Duodenal mucosa (tissue), 2 donors: ENCODE measurements around the gene NKX1-2.
A peak's percentile ranks its signal among the peaks of the same experiment; 100 is the strongest.

Source experiments
- H3K27ac ChIP-seq: one replicate; pipeline ENCODE4 v1.7.0; 2013; ENCODE audit warnings: low read depth, low read length
- H3K27me3 ChIP-seq, 2 donors: one replicate each; pipeline ENCODE4 v1.7.0; 2013; ENCODE audit warnings: low read length in 2 of 2, control low read depth in 1 of 2; ENCODE audit not compliant: insufficient read depth in 2 of 2, control insufficient read depth in 1 of 2
- H3K36me3 ChIP-seq, 2 donors: one replicate each; pipeline ENCODE4 v1.7.0; 2013; ENCODE audit warnings: low read length in 2 of 2, control low read depth in 1 of 2; ENCODE audit not compliant: insufficient read depth in 2 of 2, control insufficient read depth in 1 of 2
- H3K4me1 ChIP-seq, 2 donors: one replicate each; pipeline ENCODE4 v1.7.0; 2013; ENCODE audit warnings: low read length in 2 of 2, control low read depth in 1 of 2; ENCODE audit not compliant: insufficient read depth in 2 of 2, control insufficient read depth in 1 of 2
- H3K4me3 ChIP-seq, 2 donors: one replicate each; pipeline ENCODE4 v1.7.0; 2013; ENCODE audit warnings: low read length in 2 of 2, low read depth in 1 of 2
- H3K9ac ChIP-seq, 2 donors: one replicate each; pipeline ENCODE4 v1.7.0; 2013; ENCODE audit warnings: low read length in 2 of 2, low read depth in 1 of 2
- H3K9me3 ChIP-seq, 2 donors: one replicate each; pipeline ENCODE4 v1.7.0; 2013; ENCODE audit warnings: low read length in 2 of 2, control low read depth in 1 of 2; ENCODE audit not compliant: control insufficient read depth in 1 of 2

The NKX1-2 gene

DNA sequence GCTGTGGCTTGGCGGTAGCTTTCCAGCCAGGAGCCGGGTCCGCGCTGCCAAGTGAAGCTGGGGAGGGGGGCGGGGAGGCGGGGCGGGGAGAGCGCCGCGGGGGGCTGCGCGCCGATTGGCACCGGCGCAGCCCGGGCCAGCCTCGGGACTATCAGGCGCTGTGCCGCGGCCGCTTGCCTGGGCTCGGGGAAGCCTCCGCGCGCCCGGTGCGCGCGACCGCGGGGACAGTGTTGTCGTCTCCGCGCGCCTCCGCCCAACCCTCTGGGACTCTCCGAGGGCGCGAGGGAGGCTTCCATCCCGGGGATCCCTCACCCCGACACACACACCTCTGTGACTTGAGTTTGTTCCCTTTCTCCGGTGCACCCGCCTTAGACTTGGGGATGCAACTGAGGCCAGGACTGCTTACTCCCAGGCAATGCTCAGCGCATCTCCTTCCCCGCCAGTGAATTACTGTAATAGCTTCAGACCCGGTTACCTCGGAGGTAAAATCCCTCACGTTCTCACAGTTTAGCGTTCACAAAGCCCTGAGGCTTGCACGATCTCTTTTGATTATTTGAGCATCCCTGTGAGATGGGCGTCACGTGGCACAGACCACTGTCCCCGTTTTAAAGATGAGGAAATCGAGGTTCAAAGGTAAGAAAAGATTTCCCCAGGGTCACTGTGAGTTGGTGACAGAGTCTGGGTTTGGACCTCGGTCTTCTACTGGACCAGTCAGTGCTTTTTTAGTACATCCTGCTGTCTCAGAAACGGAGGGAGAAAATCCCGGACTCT, at the start of gene NKX1-2:
NKX1-2 (minus strand) TSS at position 24 of the 771 bp plus-strand sequence. CDS start 92 bp downstream, outside the sequence.
- Histone ChIP-seq H3K27me3 (peaks cover 38 to 68% of the 10 kb centered on the region in 2 donors), H3K9me3 (no peaks in the 10 kb centered on the region), H3K4me3 (peak within 1 kb of the TSS; percentile 36 to 43), H3K27ac (no peak within 1 kb of the TSS), H3K4me1 (peaks cover 17 to 18% of the 10 kb centered on the region in 2 donors), H3K9ac (no peak within 1 kb of the TSS), H3K36me3 (no peaks in the 10 kb centered on the region)

DNA sequence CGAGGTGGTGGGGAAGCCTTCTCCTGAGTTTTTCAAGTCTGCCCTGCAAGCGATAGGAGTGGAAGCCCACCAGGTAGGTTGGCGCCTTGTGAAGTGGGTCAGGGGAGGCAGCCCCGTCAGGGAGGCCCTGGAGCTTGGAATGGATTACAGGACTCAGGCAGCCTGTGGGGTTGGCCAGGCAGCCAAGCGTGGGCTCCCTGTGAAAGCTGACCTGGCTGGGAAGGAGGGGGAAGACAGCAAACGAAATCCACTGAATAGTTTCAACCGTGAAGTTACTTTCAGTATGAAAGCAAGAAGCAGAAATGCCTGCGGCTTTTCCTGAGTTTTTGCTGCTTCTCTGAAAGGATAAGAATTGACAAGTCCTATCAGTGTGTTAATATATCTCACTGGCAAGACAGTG, 48.2 kb upstream of the NKX1-2 start:
- Histone ChIP-seq H3K9me3 (peaks cover 5% of the 10 kb centered on the region in 2 donors), H3K9ac (no peak overlapping the region), H3K27me3 (no peaks in the 10 kb centered on the region), H3K4me3 (no peak overlapping the region), H3K4me1 (no peaks in the 10 kb centered on the region), H3K27ac (no peak overlapping the region), H3K36me3 (peaks cover 4 to 10% of the 10 kb centered on the region in 2 donors)

DNA sequence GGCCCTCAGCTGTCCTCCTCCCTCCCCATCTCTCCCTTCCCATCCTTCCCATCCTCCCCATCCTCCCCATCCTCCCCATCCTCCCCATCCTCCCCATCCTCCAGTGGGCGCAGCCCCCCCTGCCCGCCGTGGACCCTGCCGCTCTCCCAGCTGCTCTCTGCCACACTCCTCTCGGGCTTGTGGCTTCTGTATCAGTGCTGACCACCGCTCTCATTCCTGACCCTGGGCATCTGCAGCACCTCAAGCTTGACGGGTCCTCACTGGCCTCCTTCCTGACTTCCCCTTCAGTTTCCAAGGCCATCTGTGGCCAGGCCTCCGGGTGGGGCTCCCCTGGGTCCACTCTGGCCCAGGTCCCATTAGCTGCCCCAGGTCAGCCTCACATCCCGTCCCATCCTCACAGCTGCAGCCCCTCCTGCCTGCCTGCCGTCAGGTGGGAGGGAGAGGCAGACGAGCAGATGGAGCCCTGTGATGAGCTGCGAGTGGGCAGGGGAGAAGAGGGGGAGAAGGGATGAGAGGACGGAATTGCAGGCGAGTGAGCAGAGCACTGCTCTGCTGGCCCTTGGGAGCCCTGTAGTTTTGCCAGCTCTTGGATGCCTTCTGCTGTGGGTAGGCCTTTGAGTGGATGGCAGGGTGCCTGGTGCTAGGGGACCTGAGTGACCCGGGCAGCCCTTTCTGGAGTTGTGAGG, 47.5 kb upstream of the NKX1-2 start:
- H3K4me1 ChIP-seq: no peaks in the 10 kb centered on the region
- H3K27ac ChIP-seq: no peak overlapping the region
- no peak overlapping the region for H3K9ac ChIP-seq
- no peak overlapping the region for H3K4me3 ChIP-seq
- peaks cover 4 to 10% of the 10 kb centered on the region in 2 donors for H3K36me3 ChIP-seq
- H3K27me3 ChIP-seq: no peaks in the 10 kb centered on the region
- H3K9me3 ChIP-seq: peaks cover 5% of the 10 kb centered on the region in 2 donors

DNA sequence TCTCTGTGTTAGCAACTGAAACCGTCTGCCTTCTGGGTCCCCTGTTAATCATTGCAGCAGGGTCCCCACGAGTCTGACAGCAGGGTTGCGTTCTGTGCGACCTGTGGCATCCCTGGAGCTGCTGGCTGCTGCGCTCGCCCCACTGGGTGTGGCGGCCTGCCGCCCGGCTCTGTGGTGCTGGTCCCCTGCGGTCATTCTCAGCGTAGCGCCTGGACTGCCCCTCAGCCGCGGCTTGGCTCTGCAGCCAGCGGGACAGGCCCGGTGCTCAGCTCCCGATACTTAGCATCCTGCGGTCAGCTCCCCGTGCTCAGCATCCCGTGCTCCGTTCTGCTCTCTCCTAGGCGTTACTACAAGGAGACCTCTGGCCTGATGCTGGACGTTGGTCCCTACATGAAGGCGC, 46.8 kb upstream of the NKX1-2 start:
- Histone ChIP-seq H3K4me3 (no peak overlapping the region), H3K27ac (no peak overlapping the region)

DNA sequence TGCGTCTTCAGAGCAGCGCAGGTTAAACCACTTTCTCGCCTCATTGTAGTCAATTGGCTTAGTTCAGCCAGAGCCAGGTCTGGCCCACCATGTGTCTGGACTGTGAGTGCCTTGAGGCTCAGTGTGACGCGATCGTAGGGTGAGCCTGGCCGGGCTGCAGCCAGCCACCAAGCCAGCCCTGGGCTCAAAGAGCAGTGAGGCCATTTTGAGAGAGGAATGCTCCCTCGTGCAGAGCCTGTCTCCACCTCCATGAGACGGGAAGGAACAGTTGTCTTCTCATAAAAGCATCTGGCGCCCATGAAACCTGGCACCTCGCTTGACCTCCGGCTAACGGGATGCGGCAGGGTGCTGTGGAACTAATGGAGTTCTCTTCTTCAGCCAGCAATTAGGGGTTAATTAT, 46.3 kb upstream of the NKX1-2 start:
- Histone ChIP-seq H3K9ac (no peak overlapping the region), H3K27ac (no peak overlapping the region), H3K4me1 (no peaks in the 10 kb centered on the region)

More for the DNA sequence above, 46.8 kb upstream of the NKX1-2 start:
- Histone ChIP-seq H3K9ac (no peak overlapping the region), H3K4me1 (no peaks in the 10 kb centered on the region), H3K27me3 (no peaks in the 10 kb centered on the region), H3K9me3 (peaks cover 5% of the 10 kb centered on the region in 2 donors), H3K36me3 (peaks cover 4 to 10% of the 10 kb centered on the region in 2 donors)

DNA sequence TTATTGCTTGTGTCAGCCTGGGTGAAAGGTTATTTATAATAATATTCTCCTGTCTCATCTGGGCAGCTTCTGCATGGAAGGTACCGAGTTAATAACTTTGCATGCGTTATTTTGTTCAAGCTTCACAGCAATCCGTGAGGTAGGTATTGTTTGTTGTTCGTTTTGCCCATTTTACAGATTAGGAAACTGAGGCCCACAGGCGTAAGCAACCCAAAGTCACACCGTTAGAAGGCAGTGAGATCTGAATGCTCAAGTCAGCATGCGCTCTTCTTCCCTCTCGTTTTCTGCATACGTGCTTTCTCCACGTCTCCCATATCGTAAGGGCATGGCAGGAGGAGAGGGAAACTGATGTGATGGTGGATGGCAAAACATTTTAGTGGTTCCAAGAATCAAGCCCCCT, 45.9 kb upstream of the NKX1-2 start:
- H3K4me1 ChIP-seq: no peaks in the 10 kb centered on the region
- no peaks in the 10 kb centered on the region for H3K27me3 ChIP-seq
- H3K9ac ChIP-seq: no peak overlapping the region
- no peak overlapping the region for H3K4me3 ChIP-seq
- H3K36me3 ChIP-seq: peaks cover 4 to 7% of the 10 kb centered on the region in 2 donors
- H3K9me3 ChIP-seq: peaks cover 1 to 2% of the 10 kb centered on the region in 2 donors
- H3K27ac ChIP-seq: no peak overlapping the region

More for the DNA sequence above, 46.3 kb upstream of the NKX1-2 start:
- peaks cover 4 to 10% of the 10 kb centered on the region in 2 donors for H3K36me3 ChIP-seq
- H3K9me3 ChIP-seq: peaks cover 5% of the 10 kb centered on the region in 2 donors
- no peak overlapping the region for H3K4me3 ChIP-seq
- H3K27me3 ChIP-seq: no peaks in the 10 kb centered on the region

DNA sequence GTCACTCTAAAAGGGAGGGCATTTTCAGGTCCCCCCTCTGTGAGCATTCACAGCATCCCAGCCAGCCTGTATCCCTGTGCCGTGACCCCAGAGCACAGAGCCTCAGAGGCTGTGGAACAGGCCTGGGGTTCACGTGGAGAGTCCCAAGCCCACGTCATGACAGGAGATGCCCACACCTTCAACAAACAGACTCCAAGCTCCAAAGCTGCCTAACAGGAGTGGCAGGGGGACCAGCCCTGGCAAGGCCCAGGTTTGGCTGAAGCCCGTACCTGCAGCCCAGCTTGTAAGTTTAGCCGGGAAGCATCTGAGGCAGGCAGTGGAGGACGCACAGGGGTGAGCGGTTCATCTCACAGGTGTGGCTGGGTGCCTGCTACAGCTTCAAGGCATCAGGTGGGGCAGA, 45.3 kb upstream of the NKX1-2 start:
- H3K27ac ChIP-seq: no peak overlapping the region
- no peaks in the 10 kb centered on the region for H3K4me1 ChIP-seq
- H3K4me3 ChIP-seq: no peak overlapping the region
- no peak overlapping the region for H3K9ac ChIP-seq
- H3K9me3 ChIP-seq: no peaks in the 10 kb centered on the region
- peaks cover 4 to 8% of the 10 kb centered on the region in 2 donors for H3K36me3 ChIP-seq
- no peaks in the 10 kb centered on the region for H3K27me3 ChIP-seq

DNA sequence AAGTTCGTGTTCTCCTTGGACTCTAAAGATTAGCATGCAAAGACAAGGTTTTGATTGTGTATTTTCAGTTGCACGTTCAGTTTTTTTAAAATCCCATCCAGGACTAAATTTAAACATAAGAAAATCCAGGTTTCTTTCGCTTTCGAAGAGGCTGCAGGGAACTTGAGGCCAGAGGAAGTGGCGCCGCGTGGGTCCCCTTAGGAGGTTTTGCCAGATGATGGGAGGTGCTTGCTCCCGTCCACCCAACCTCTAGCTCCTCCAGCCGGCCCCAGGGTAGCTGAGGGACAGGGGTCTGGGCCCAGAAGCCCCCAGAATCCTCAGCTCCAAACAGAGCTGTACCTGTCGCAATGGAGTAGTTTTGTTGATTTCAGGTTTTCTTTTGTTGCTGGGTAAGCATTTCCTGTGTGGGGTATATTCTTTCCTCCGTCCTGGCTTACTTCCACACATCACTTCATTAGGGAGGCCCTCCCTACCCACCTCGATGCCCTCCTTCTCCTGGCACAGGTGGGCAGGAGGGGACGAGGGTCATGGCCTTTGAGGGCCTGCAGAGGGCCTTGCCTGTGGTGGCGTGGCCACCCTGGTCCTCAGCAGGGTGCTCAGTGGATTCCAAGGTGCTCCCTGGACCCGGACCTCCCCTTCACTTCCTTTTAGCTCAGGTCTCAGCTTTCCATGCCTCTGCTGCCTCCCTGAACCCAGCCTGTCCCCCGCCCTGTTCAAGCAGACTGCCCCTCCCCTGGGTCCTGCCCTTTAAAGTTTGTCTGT, 44.4 kb upstream of the NKX1-2 start:
- Histone ChIP-seq H3K4me3 (no peak overlapping the region), H3K27ac (no peak overlapping the region), H3K4me1 (no peaks in the 10 kb centered on the region), H3K27me3 (no peaks in the 10 kb centered on the region), H3K9me3 (no peaks in the 10 kb centered on the region), H3K36me3 (peaks cover 4% of the 10 kb centered on the region in 2 donors), H3K9ac (no peak overlapping the region)

DNA sequence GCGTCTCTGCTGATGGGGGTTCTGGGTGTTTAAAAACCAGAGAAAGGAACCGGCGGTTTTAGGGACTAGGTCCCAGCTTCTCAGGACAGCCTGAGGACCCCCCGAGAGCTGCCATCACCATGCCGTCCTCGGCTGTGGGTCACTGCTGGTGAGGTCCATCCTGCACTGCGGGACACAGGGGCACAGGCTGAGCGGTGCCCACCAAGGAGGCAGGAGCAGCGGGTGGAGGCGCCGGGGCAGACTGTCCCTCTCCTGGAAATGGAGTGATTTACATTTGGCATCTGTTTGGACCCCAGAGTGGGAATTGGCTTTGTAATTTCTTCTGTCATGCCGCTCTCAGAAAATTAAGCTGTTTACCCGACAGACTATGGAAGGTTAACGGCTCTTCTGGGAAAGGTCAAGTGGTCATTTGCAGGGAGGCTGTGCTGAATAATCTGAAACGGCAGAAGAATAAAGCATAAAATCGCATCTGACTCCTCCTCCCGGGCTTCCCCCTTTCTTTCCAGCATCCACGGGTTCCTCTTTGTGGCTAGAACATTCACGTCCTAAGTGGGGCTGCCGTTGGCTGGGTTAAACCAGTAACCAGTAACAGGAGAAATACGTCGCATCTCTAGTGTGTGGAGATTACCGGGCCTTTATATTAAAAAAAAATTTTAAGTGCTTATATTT, 43.5 kb upstream of the NKX1-2 start:
- H3K4me1 ChIP-seq: no peaks in the 10 kb centered on the region
- H3K4me3 ChIP-seq: no peak overlapping the region
- H3K9ac ChIP-seq: no peak overlapping the region
- no peaks in the 10 kb centered on the region for H3K27me3 ChIP-seq
- H3K9me3 ChIP-seq: no peaks in the 10 kb centered on the region
- H3K27ac ChIP-seq: no peak overlapping the region
- H3K36me3 ChIP-seq: peaks cover 4 to 9% of the 10 kb centered on the region in 2 donors
